Left colon (tissue), 2 donors: ENCODE data around the gene DNAH11. TPM values are rescaled to one million over a fixed set of nuclear protein-coding genes. Genes with fewer than 3 reads are reported as not detected.

Experiments
- ATAC-seq: fragments of 200-7000 bp; cut with Tn5 transposase; one replicate; pipeline ENCODE4 v1.9.1; 2020; ENCODE audit warnings: mild to moderate bottlenecking, moderate library complexity
- DNase-seq, 2 donors: peaks; one replicate each; pipeline ENCODE4 v3.0.0-alpha.2; 2020
- intact Hi-C, 2 donors: fragments of 100-400 bp; cut with DNase I in 1 of 2; cut with micrococcal nuclease in 1 of 2; formaldehyde crosslinking; loops; one replicate each; pipeline versions ENCODE4 v1.11.2 to v1.14.0; 2022; cut with DNase I, micrococcal nuclease
- total RNA-seq, 2 donors: library from RNA; stranded (reverse); fragmentation: NEBNext Ultra II Directional; extraction: Animal tissue kit (Norgen Biotek cat#: 25700); gene quantifications; one replicate each; pipeline ENCODE4 v1.2.1, GENCODE V29; 2021
- donor health status: DM: no; HTN: no; CAD: no.
- donor health status: DM: yes; HTN: yes; CAD: no.

DNAH11 gene
- total RNA-seq, 2 donors from 2014 or later = 0.15 to 0.73 TPM

- no peak for DNase-seq
- intact Hi-C loops = no loop called here
- no peak for ATAC-seq
Observed at GRCh38 chr7:21547501-21547900, 4.7 kb downstream of the DNAH11 start.

GRCh38 chr7:21548491-21548890, 5.7 kb downstream of the DNAH11 start:
- ATAC-seq (no peak), DNase-seq (no peak)
- intact Hi-C loops = no loop called here

- intact Hi-C loops = no loop called here
- ATAC-seq = no peak
- DNase-seq = no peak
Observed at GRCh38 chr7:21550076-21550475, 7.2 kb downstream of the DNAH11 start.

- no peak for ATAC-seq
- no peak for DNase-seq
- intact Hi-C loops = no loop called here
Observed at GRCh38 chr7:21550821-21551531, 8.1 kb downstream of the DNAH11 start.

GRCh38 chr7:21562385-21562784, 19.5 kb downstream of the DNAH11 start:
- intact Hi-C loops = no loop called here
- DNase-seq = no peak
- ATAC-seq = no peak

- ATAC-seq (no peak), DNase-seq (no peak)
- intact Hi-C loops = no loop called here
Observed at GRCh38 chr7:21565614-21566013, 22.8 kb downstream of the DNAH11 start.

GRCh38 chr7:21566094-21566493, 23.3 kb downstream of the DNAH11 start:
- intact Hi-C loops = no loop called here
- ATAC-seq = no peak
- DNase-seq = no peak

GRCh38 chr7:21568762-21569161, 25.9 kb downstream of the DNAH11 start:
- ATAC-seq = no peak
- intact Hi-C loops = no loop called here

GRCh38 chr7:21572331-21573313, 29.8 kb downstream of the DNAH11 start:
- DNase-seq = no peak
- intact Hi-C loops = no loop called here
- ATAC-seq = no peak

More at GRCh38 chr7:21568762-21569161, 25.9 kb downstream of the DNAH11 start:
- DNase-seq = no peak

GRCh38 chr7:21579341-21580072, 36.7 kb downstream of the DNAH11 start:
- no peak for DNase-seq
- intact Hi-C loops = no loop called here
- ATAC-seq = no peak

- intact Hi-C loops = no loop called here
- ATAC-seq = no peak
- no peak for DNase-seq
Observed at GRCh38 chr7:21580073-21580521, 37.3 kb downstream of the DNAH11 start.

- no peak for ATAC-seq
- no peak for DNase-seq
- intact Hi-C loops = no loop called here
Observed at GRCh38 chr7:21585070-21585724, 42.4 kb downstream of the DNAH11 start.

- DNase-seq = no peak
- intact Hi-C loops = no loop called here
- no peak for ATAC-seq
Observed at GRCh38 chr7:21587139-21587784, 44.4 kb downstream of the DNAH11 start.

GRCh38 chr7:21596801-21597200, 54.0 kb downstream of the DNAH11 start:
- DNase-seq = no peak

GRCh38 chr7:21603462-21603861, 60.6 kb downstream of the DNAH11 start:
- DNase-seq (no peak), ATAC-seq (no peak)
- intact Hi-C loops = no loop called here

More at GRCh38 chr7:21596801-21597200, 54.0 kb downstream of the DNAH11 start:
- intact Hi-C loops = no loop called here
- no peak for ATAC-seq

- DNase-seq = no peak
- intact Hi-C loops = no loop called here
- no peak for ATAC-seq
Observed at GRCh38 chr7:21603972-21604749, 61.3 kb downstream of the DNAH11 start.

GRCh38 chr7:21605008-21605585, 62.3 kb downstream of the DNAH11 start:
- no peak for ATAC-seq
- intact Hi-C loops = no loop called here

More at GRCh38 chr7:21605008-21605585, 62.3 kb downstream of the DNAH11 start:
- DNase-seq = no peak
